Measurements from ENCODE around the gene RNPEPL1. TPM values are rescaled to one million over a fixed set of nuclear protein-coding genes. Genes with fewer than 3 reads are reported as not detected.

The RNPEPL1 gene
- total and polyA plus RNA-seq, 3 experiments from 2014 or later = 55.6 to 101 (median 61.1) TPM

DNA sequence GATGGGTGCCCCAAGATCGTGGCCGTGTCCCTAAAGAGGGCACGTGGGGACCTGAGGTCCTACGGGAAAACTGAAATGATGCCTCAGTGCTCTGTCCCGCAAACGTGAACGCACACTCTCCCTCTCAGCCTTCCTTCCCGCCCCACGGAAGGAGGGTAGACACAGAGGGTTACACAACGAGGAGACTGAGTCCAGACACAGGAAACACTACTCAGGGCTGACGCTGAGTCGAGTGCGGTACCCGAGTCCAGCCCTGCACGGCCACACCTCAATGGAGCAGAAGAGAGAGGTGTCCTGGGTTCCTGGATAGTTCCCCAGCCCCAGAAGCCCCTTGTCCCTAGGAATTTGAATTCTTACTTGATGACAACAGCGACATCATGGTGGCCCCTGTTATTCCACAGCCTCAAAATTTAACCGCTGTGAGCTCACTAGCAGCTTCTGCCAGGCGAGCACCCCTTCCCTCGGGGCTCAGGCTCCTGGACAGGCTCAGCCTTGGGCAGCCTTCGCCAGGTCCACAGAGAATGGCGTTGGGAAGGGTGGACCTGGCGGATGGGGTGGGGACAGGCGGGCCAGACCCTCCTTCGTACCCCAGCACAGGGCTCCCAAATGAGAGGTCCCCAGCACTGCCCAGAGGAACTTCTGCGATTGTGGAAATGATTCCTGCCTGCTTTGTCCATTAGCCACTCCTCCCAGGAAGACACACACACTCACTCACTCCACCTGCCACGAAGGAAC lies 980 bp upstream of the RNPEPL1 start:
- Histone ChIP-seq H3K4me3 (ENCODE audit: low read length) (peak overlapping the region; percentile 82), H3K4me1 (ENCODE audit: insufficient read depth, low read length) (peaks cover 82% of the 10 kb centered on the region), H3K27ac (ENCODE audit: low read depth, low read length) (peak overlapping the region; percentile 78), H3K27me3 (ENCODE audit: insufficient read depth, low read length, poor library complexity, severe bottlenecking) (no peaks in the 10 kb centered on the region), H3K9me3 (ENCODE audit: low read length) (no peaks in the 10 kb centered on the region), H3K36me3 (ENCODE audit: insufficient read depth, low read length) (peaks cover 4% of the 10 kb centered on the region)
- peaks cover 0 to 45% (median 9%) of the 10 kb centered on the region in 3 donors for H3K36me3 Mint-ChIP-seq
- CTCF ChIA-PET = interaction anchor here (1.0 to 4.9 kb wide), 10 partner anchors 8 to 237 kb away, joined by 3 to 68 read pairs (median 15); partner anchors contain the start of genes ANKMY1 and CAPN10
- H3K4me3 Mint-ChIP-seq = peak overlapping the region; percentile 92 to 98 (median 95)
- H3K27me3 Mint-ChIP-seq = no peaks in the 10 kb centered on the region
- POLR2A ChIA-PET = interaction anchor here (1.4 to 5.5 kb wide), 6 partner anchors 10 to 59 kb away, joined by 3 to 99 read pairs (median 10); partner anchors contain the start of gene CAPN10
- no peaks in the 10 kb centered on the region for H3K9me3 Mint-ChIP-seq
- peaks cover 64 to 87% (median 72%) of the 10 kb centered on the region in 3 donors for H3K4me1 Mint-ChIP-seq
- H3K27ac Mint-ChIP-seq = peak overlapping the region; percentile 87 to 99 (median 97)
- peak; percentile 36 to 69 (median 47) for DNase-seq

GRCh38 chr2:240568678-240569522 lies 616 bp downstream of the RNPEPL1 start:
- DNase-seq = peak; percentile 49 to 81 (median 76)
- H3K36me3 ChIP-seq (ENCODE audit: insufficient read depth, low read length) = no peaks in the 10 kb centered on the region
- Mint-ChIP-seq H3K4me1 (peaks cover 53 to 73% (median 57%) of the 10 kb centered on the region in 3 donors), H3K9me3 (no peaks in the 10 kb centered on the region), H3K4me3 (peak overlapping the region; percentile 84 to 95 (median 86)), H3K27ac (peak overlapping the region; percentile 66 to 88 (median 76)), H3K27me3 (no peaks in the 10 kb centered on the region), H3K36me3 (peaks cover 0 to 42% (median 7%) of the 10 kb centered on the region in 3 donors)
- CTCF ChIA-PET = interaction anchor here (0.7 to 2.3 kb wide), 8 partner anchors 8 to 272 kb away, joined by 3 to 16 read pairs (median 4); partner anchors contain the start of genes CAPN10 and DUSP28
- H3K4me1 ChIP-seq (ENCODE audit: insufficient read depth, low read length) = peaks cover 66% of the 10 kb centered on the region
- no peaks in the 10 kb centered on the region for H3K27me3 ChIP-seq (ENCODE audit: insufficient read depth, low read length, poor library complexity, severe bottlenecking)
- H3K27ac ChIP-seq (ENCODE audit: low read depth, low read length) = peak overlapping the region; percentile 54
- H3K4me3 ChIP-seq (ENCODE audit: low read length) = peak overlapping the region; percentile 85
- POLR2A ChIA-PET = interaction anchor here (0.5 to 5.3 kb wide), 8 partner anchors 8 to 958 kb away, joined by 3 to 38 read pairs (median 4); partner anchors contain the start of gene CAPN10
- H3K9me3 ChIP-seq (ENCODE audit: low read length) = no peaks in the 10 kb centered on the region

DNA sequence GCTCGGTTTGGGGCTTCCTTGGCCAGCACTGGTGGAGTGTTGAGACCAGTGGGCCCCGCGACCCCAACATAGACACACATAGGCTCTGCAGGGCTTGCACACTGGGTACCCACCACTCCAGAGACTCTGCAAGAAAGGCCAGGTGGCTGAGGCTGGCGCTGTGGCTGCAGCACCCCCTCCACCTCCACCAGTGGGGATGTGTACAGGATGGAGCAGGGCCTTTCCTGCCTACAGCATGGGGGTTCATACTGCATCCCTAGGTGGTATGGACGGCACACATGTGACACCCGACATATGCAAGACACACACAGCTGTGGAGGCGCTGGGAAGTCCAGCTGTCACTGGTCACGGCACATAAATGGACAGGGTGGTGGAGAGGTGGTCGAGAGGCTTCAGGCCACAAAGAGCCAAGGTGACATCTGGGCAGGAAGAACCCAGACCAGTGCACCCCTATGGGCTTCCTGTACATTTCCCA lies 1.3 kb downstream of the RNPEPL1 start:
- Mint-ChIP-seq H3K9me3 (no peaks in the 10 kb centered on the region), H3K36me3 (peaks cover 0 to 42% (median 5%) of the 10 kb centered on the region in 3 donors), H3K27me3 (no peaks in the 10 kb centered on the region), H3K27ac (peak overlapping the region; percentile 66 to 88 (median 76)), H3K4me1 (peaks cover 46 to 67% (median 51%) of the 10 kb centered on the region in 3 donors), H3K4me3 (peak overlapping the region; percentile 84 to 95 (median 86))
- H3K36me3 ChIP-seq (ENCODE audit: insufficient read depth, low read length) = peaks cover 2% of the 10 kb centered on the region
- CTCF ChIA-PET = interaction anchor here (0.7 to 2.3 kb wide), 7 partner anchors 9 to 271 kb away, joined by 3 to 16 read pairs (median 5); partner anchors contain the start of genes CAPN10 and DUSP28
- peaks cover 59% of the 10 kb centered on the region for H3K4me1 ChIP-seq (ENCODE audit: insufficient read depth, low read length)
- peak overlapping the region; percentile 85 for H3K4me3 ChIP-seq (ENCODE audit: low read length)
- POLR2A ChIA-PET = interaction anchor here (1.7 to 5.3 kb wide), 4 partner anchors 9 to 52 kb away, joined by 5 to 38 read pairs (median 18); partner anchors contain the start of gene CAPN10
- H3K9me3 ChIP-seq (ENCODE audit: low read length) = no peaks in the 10 kb centered on the region
- H3K27ac ChIP-seq (ENCODE audit: low read depth, low read length) = peak overlapping the region; percentile 54
- DNase-seq = peak in 1 of 5 donors; percentile 41
- H3K27me3 ChIP-seq (ENCODE audit: insufficient read depth, low read length, poor library complexity, severe bottlenecking) = no peaks in the 10 kb centered on the region

DNA sequence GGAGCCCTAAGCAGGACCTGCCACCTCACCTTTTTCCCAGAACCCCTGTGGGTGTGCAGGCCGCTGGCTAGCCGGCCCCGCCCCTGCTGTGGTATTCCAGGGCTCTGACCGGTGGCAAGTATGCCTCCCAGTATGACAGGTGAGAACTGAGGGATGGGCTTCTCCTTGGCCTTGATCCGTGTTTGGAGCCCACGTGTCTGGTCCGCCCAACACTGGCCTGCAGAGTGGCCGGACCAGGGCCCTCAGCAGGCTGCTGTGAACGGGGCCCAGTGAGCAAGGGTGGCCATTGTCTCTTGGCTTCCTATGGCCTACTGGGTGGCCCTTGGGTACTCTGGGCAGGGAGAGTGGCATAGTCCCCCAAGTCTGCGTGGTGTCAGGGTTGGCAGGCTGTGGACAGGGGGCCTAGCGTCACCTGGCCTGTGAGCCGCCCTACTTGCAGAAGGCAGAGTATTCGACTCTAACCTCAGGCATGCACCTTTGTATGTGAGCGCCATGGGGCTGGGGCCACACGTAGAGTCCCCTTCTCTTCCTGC lies 1.8 kb downstream of the RNPEPL1 start:
- ChIA-PET CTCF (interaction anchor here (1.3 to 2.3 kb wide), 4 partner anchors 9 to 56 kb away, joined by 3 to 16 read pairs (median 10); partner anchors contain the start of genes CAPN10 and DUSP28), POLR2A (interaction anchor here (2.1 kb wide), 1 partner anchor 16 kb away, joined by 28 read pairs; the partner anchor contains the start of gene CAPN10)
- Histone ChIP-seq H3K27me3 (ENCODE audit: insufficient read depth, low read length, poor library complexity, severe bottlenecking) (no peaks in the 10 kb centered on the region), H3K27ac (ENCODE audit: low read depth, low read length) (no peak overlapping the region), H3K4me3 (ENCODE audit: low read length) (peak overlapping the region; percentile 85), H3K9me3 (ENCODE audit: low read length) (no peaks in the 10 kb centered on the region), H3K4me1 (ENCODE audit: insufficient read depth, low read length) (peaks cover 54% of the 10 kb centered on the region), H3K36me3 (ENCODE audit: insufficient read depth, low read length) (peaks cover 8% of the 10 kb centered on the region)
- DNase-seq = no peak
- Mint-ChIP-seq H3K27me3 (no peaks in the 10 kb centered on the region), H3K4me3 (peak overlapping the region; percentile 84 to 95 (median 86)), H3K9me3 (no peaks in the 10 kb centered on the region), H3K27ac (peak overlapping the region in 5 of 8 donors; percentile 66 to 76 (median 75)), H3K36me3 (peaks cover 0 to 44% (median 2%) of the 10 kb centered on the region in 3 donors), H3K4me1 (peaks cover 41 to 62% (median 45%) of the 10 kb centered on the region in 3 donors)

GRCh38 chr2:240570531-240571313 lies 2.4 kb downstream of the RNPEPL1 start:
- peak in 1 of 5 donors; percentile 36 for DNase-seq
- Histone ChIP-seq H3K4me3 (ENCODE audit: low read length) (peak overlapping the region; percentile 85), H3K27me3 (ENCODE audit: insufficient read depth, low read length, poor library complexity, severe bottlenecking) (no peaks in the 10 kb centered on the region), H3K4me1 (ENCODE audit: insufficient read depth, low read length) (peaks cover 48% of the 10 kb centered on the region), H3K9me3 (ENCODE audit: low read length) (no peaks in the 10 kb centered on the region), H3K27ac (ENCODE audit: low read depth, low read length) (no peak overlapping the region), H3K36me3 (ENCODE audit: insufficient read depth, low read length) (peaks cover 12% of the 10 kb centered on the region)
- CTCF ChIA-PET = interaction anchor here (1.3 kb wide), 1 partner anchor 57 kb away, joined by 3 read pairs; no protein-coding TSS in a partner anchor
- Mint-ChIP-seq H3K27me3 (no peaks in the 10 kb centered on the region), H3K36me3 (peaks cover 0 to 46% (median 2%) of the 10 kb centered on the region in 3 donors), H3K9me3 (no peaks in the 10 kb centered on the region), H3K4me3 (peak overlapping the region; percentile 44 to 89 (median 86)), H3K4me1 (peaks cover 34 to 55% (median 39%) of the 10 kb centered on the region in 3 donors), H3K27ac (peak overlapping the region in 7 of 8 donors; percentile 29 to 81 (median 70))
- POLR2A ChIA-PET = interaction anchor here (0.6 kb wide), 1 partner anchor 16 kb away, joined by 3 read pairs; the partner anchor contains the start of gene CAPN10

- POLR2A ChIA-PET = interaction anchor here (0.6 to 1.2 kb wide), 2 partner anchors 10 to 15 kb away, joined by 3 read pairs; partner anchors contain the start of gene CAPN10
- peak in 1 of 5 donors; percentile 36 for DNase-seq
- peaks cover 0 to 52% (median 2%) of the 10 kb centered on the region in 3 donors for H3K36me3 Mint-ChIP-seq
- Histone ChIP-seq H3K36me3 (ENCODE audit: insufficient read depth, low read length) (peaks cover 20% of the 10 kb centered on the region), H3K4me3 (ENCODE audit: low read length) (no peak overlapping the region), H3K4me1 (ENCODE audit: insufficient read depth, low read length) (peaks cover 43% of the 10 kb centered on the region), H3K9me3 (ENCODE audit: low read length) (no peaks in the 10 kb centered on the region), H3K27me3 (ENCODE audit: insufficient read depth, low read length, poor library complexity, severe bottlenecking) (no peaks in the 10 kb centered on the region), H3K27ac (ENCODE audit: low read depth, low read length) (no peak overlapping the region)
- H3K27ac Mint-ChIP-seq = peak overlapping the region in 7 of 8 donors; percentile 29 to 81 (median 70)
- H3K9me3 Mint-ChIP-seq = no peaks in the 10 kb centered on the region
- no peaks in the 10 kb centered on the region for H3K27me3 Mint-ChIP-seq
- peak overlapping the region; percentile 44 to 86 (median 49) for H3K4me3 Mint-ChIP-seq
- H3K4me1 Mint-ChIP-seq = peaks cover 33 to 49% (median 37%) of the 10 kb centered on the region in 3 donors
- CTCF ChIA-PET = interaction anchor here (1.3 kb wide), 1 partner anchor 58 kb away, joined by 3 read pairs; no protein-coding TSS in a partner anchor
These were observed 3.2 kb downstream of the RNPEPL1 start for GRCh38 chr2:240571314-240571973.
